ENCODE results near the gene RHO.

Gene RHO

DNA sequence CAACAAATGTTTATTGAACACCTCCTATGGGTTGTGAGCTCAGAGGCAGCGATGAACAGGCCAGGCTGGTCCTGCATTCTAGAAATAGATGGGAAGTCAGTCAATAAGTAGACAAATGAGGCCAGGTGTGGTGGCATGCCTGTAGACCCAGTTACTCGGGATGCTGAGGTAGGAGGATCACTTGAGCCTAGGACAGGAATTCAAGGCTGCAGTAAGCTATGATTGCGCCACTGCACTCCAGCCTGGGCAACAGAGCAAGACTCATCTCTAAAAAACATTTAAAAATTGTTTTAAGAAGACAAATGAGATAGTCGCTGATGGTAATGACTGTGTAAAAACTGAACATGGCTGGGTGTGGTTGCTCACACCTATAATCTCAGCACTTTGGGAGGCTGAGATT, 4.4 kb upstream of the RHO start:
- Histone ChIP-seq H3K27me3 (ENCODE audit: insufficient read depth, low read length) (no peaks in the 10 kb centered on the region), H3K9me3 (ENCODE audit: insufficient read depth, low read depth, low read length) (no peaks in the 10 kb centered on the region), H3K36me3 (ENCODE audit: insufficient read depth, low read length) (no peaks in the 10 kb centered on the region), H3K4me3 (ENCODE audit: low read length) (no peak overlapping the region), H3K9ac (ENCODE audit: low read depth, low read length) (no peak overlapping the region), H3K4me1 (ENCODE audit: insufficient read depth, low read length) (0 out of 2 replicates have a peak, but pooled peaks cover 3% of the 10 kb centered on the region), H3K27ac (ENCODE audit: low read depth, low read length) (no peak overlapping the region)
- WGBS, result 90% methylated on average over 4 of the region's 4 CpGs

DNA sequence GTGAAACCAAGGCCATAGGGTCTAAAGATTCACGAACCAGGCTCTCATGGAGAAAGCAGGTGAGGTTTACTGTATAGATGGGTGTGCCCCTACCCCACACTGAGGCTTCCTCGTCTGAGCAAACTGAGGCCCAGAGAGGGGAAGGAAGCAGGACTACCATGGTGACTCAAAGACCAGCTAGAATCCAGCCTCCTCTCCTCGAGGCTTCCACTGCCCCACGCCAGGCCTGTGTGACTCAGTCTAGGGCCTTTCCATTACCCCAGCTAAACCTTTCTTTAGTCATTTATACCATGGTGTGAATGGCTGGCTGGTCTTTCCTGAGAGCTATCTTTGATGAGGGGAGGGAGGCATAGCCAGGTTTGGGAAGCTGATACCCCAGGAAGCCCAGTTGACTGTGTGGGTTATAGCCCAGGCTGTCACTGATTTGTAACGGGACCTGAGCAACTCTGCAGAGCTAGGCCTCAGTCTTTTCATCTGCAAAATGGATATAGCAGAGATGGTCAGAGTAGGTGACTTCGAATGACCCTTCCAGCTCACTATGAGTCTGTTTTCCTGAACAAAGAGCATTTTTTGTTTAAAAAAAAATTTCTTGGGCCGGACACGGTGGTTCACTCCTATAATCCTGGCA, 3.0 kb upstream of the RHO start:
- no peak overlapping the region for H3K27ac ChIP-seq (ENCODE audit: low read depth, low read length)
- H3K4me1 ChIP-seq (ENCODE audit: insufficient read depth, low read length), result peaks cover 9% of the 10 kb centered on the region
- no peak overlapping the region for H3K9ac ChIP-seq (ENCODE audit: low read depth, low read length)
- no peak overlapping the region for H3K4me3 ChIP-seq (ENCODE audit: low read length)
- WGBS, result 91% methylated on average over 8 of the region's 8 CpGs
- H3K9me3 ChIP-seq (ENCODE audit: insufficient read depth, low read depth, low read length), result no peaks in the 10 kb centered on the region
- H3K27me3 ChIP-seq (ENCODE audit: insufficient read depth, low read length), result no peaks in the 10 kb centered on the region
- no peaks in the 10 kb centered on the region for H3K36me3 ChIP-seq (ENCODE audit: insufficient read depth, low read length)

DNA sequence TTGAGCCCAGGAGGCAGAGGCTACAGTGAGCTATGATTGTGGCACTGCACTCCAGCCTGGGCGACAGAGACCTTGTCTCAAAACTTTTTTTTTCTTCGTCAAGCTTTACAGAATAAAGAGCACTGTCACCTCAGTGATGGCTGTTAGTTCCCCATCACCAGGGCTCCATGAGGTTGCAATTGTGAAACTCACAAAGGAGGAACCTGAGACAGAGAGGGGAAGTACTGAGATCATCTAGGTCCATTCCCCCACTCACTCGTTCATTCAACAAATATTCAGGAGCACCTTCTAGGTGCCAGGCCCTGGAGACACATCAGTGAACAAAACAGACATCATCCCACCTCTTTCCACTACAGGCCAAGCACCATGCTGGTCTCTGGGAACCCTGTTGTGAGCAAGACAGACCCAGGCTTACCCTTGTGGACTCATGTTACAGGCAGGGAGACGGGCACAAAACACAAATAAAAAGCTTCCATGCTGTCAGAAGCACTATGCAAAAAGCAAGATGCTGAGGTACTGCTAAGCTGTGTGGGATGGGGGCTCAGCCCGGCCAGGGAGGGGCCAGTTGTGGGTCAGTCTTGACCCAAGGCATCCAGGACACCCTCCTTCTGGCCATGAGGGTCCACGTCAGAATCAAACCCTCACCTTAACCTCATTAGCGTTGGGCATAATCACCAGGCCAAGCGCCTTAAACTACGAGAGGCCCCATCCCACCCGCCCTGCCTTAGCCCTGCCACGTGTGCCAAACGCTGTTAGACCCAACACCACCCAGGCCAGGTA, 2.1 kb upstream of the RHO start:
- 80% methylated on average over 12 of the region's 12 CpGs for WGBS
- Histone ChIP-seq H3K4me1 (ENCODE audit: insufficient read depth, low read length) (peaks cover 14% of the 10 kb centered on the region), H3K9me3 (ENCODE audit: insufficient read depth, low read depth, low read length) (no peaks in the 10 kb centered on the region), H3K27me3 (ENCODE audit: insufficient read depth, low read length) (no peaks in the 10 kb centered on the region), H3K27ac (ENCODE audit: low read depth, low read length) (no peak overlapping the region), H3K9ac (ENCODE audit: low read depth, low read length) (no peak overlapping the region), H3K4me3 (ENCODE audit: low read length) (no peak overlapping the region), H3K36me3 (ENCODE audit: insufficient read depth, low read length) (no peaks in the 10 kb centered on the region)

DNA sequence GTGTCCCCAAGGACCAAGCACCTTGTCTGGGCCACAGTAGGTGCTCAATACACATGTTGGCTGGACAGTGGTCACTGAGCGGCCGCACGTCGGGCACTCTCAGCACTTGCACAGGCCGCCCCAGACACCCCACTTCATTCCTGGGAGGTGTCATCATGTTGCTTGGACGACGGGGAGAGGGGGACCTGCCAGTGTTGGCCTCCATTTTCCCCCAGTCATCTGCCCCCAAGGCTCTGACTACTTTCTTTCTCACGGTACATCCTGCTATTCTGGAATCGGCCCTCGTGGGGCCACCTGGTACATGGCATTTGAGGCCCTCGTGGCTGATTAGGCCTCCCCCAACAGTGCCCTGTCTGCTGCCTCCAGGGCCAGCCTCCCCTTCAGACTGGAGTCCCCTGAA, 1.2 kb upstream of the RHO start:
- Histone ChIP-seq H3K36me3 (ENCODE audit: insufficient read depth, low read length) (no peaks in the 10 kb centered on the region), H3K4me1 (ENCODE audit: insufficient read depth, low read length) (peaks cover 11% of the 10 kb centered on the region), H3K9me3 (ENCODE audit: insufficient read depth, low read depth, low read length) (no peaks in the 10 kb centered on the region), H3K27me3 (ENCODE audit: insufficient read depth, low read length) (no peaks in the 10 kb centered on the region), H3K9ac (ENCODE audit: low read depth, low read length) (no peak overlapping the region), H3K4me3 (ENCODE audit: low read length) (no peak overlapping the region), H3K27ac (ENCODE audit: low read depth, low read length) (no peak overlapping the region)
- 92% methylated on average over 11 of the region's 11 CpGs for WGBS

DNA sequence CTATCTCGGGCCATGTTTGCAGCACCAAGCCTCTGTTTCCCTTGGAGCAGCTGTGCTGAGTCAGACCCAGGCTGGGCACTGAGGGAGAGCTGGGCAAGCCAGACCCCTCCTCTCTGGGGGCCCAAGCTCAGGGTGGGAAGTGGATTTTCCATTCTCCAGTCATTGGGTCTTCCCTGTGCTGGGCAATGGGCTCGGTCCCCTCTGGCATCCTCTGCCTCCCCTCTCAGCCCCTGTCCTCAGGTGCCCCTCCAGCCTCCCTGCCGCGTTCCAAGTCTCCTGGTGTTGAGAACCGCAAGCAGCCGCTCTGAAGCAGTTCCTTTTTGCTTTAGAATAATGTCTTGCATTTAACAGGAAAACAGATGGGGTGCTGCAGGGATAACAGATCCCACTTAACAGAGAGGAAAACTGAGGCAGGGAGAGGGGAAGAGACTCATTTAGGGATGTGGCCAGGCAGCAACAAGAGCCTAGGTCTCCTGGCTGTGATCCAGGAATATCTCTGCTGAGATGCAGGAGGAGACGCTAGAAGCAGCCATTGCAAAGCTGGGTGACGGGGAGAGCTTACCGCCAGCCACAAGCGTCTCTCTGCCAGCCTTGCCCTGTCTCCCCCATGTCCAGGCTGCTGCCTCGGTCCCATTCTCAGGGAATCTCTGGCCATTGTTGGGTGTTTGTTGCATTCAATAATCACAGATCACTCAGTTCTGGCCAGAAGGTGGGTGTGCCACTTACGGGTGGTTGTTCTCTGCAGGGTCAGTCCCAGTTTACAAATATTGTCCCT, 1.2 kb downstream of the RHO start:
- H3K9ac ChIP-seq (ENCODE audit: low read depth, low read length), result no peak overlapping the region
- H3K9me3 ChIP-seq (ENCODE audit: insufficient read depth, low read depth, low read length), result no peaks in the 10 kb centered on the region
- peak overlapping the region; percentile 27; the same call in 1 of the 2 replicates for H3K27ac ChIP-seq (ENCODE audit: low read depth, low read length)
- peaks cover 11% of the 10 kb centered on the region for H3K4me1 ChIP-seq (ENCODE audit: insufficient read depth, low read length)
- no peaks in the 10 kb centered on the region for H3K27me3 ChIP-seq (ENCODE audit: insufficient read depth, low read length)
- 92% methylated on average over 12 of the region's 12 CpGs for WGBS
- H3K36me3 ChIP-seq (ENCODE audit: insufficient read depth, low read length), result no peaks in the 10 kb centered on the region
- no peak overlapping the region for H3K4me3 ChIP-seq (ENCODE audit: low read length)

DNA sequence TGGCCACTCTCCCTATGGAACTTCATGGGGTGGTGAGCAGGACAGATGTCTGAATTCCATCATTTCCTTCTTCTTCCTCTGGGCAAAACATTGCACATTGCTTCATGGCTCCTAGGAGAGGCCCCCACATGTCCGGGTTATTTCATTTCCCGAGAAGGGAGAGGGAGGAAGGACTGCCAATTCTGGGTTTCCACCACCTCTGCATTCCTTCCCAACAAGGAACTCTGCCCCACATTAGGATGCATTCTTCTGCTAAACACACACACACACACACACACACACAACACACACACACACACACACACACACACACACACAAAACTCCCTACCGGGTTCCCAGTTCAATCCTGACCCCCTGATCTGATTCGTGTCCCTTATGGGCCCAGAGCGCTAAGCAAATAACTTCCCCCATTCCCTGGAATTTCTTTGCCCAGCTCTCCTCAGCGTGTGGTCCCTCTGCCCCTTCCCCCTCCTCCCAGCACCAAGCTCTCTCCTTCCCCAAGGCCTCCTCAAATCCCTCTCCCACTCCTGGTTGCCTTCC, 1.9 kb downstream of the RHO start:
- no peaks in the 10 kb centered on the region for H3K36me3 ChIP-seq (ENCODE audit: insufficient read depth, low read length)
- no peaks in the 10 kb centered on the region for H3K9me3 ChIP-seq (ENCODE audit: insufficient read depth, low read depth, low read length)
- H3K4me1 ChIP-seq (ENCODE audit: insufficient read depth, low read length), result peaks cover 11% of the 10 kb centered on the region
- no peaks in the 10 kb centered on the region for H3K27me3 ChIP-seq (ENCODE audit: insufficient read depth, low read length)
- 13% methylated on average over 6 of the region's 6 CpGs for WGBS
- H3K4me3 ChIP-seq (ENCODE audit: low read length), result no peak overlapping the region
- H3K27ac ChIP-seq (ENCODE audit: low read depth, low read length), result peak overlapping the region; percentile 34
- H3K9ac ChIP-seq (ENCODE audit: low read depth, low read length), result no peak overlapping the region

DNA sequence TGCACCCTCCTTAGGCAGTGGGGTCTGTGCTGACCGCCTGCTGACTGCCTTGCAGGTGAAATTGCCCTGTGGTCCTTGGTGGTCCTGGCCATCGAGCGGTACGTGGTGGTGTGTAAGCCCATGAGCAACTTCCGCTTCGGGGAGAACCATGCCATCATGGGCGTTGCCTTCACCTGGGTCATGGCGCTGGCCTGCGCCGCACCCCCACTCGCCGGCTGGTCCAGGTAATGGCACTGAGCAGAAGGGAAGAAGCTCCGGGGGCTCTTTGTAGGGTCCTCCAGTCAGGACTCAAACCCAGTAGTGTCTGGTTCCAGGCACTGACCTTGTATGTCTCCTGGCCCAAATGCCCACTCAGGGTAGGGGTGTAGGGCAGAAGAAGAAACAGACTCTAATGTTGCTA, 2.4 kb downstream of the RHO start:
- H3K9me3 ChIP-seq (ENCODE audit: insufficient read depth, low read depth, low read length), result no peaks in the 10 kb centered on the region
- H3K4me3 ChIP-seq (ENCODE audit: low read length), result no peak overlapping the region
- peak overlapping the region; percentile 34; the same call in 1 of the 2 replicates for H3K27ac ChIP-seq (ENCODE audit: low read depth, low read length)
- WGBS, result 91% methylated on average over 13 of the region's 13 CpGs
- H3K4me1 ChIP-seq (ENCODE audit: insufficient read depth, low read length), result peaks cover 11% of the 10 kb centered on the region
- no peak overlapping the region for H3K9ac ChIP-seq (ENCODE audit: low read depth, low read length)
- no peaks in the 10 kb centered on the region for H3K36me3 ChIP-seq (ENCODE audit: insufficient read depth, low read length)
- H3K27me3 ChIP-seq (ENCODE audit: insufficient read depth, low read length), result no peaks in the 10 kb centered on the region

DNA sequence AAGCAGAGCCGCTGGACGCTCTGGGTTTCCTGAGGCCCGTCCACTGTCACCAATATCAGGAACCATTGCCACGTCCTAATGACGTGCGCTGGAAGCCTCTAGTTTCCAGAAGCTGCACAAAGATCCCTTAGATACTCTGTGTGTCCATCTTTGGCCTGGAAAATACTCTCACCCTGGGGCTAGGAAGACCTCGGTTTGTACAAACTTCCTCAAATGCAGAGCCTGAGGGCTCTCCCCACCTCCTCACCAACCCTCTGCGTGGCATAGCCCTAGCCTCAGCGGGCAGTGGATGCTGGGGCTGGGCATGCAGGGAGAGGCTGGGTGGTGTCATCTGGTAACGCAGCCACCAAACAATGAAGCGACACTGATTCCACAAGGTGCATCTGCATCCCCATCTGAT, 3.3 kb downstream of the RHO start:
- H3K27me3 ChIP-seq (ENCODE audit: insufficient read depth, low read length), result no peaks in the 10 kb centered on the region
- H3K4me1 ChIP-seq (ENCODE audit: insufficient read depth, low read length), result peaks cover 11% of the 10 kb centered on the region
- no peaks in the 10 kb centered on the region for H3K9me3 ChIP-seq (ENCODE audit: insufficient read depth, low read depth, low read length)
- H3K36me3 ChIP-seq (ENCODE audit: insufficient read depth, low read length), result no peaks in the 10 kb centered on the region
- WGBS, result 95% methylated on average over 11 of the region's 11 CpGs
- no peak overlapping the region for H3K4me3 ChIP-seq (ENCODE audit: low read length)
- H3K9ac ChIP-seq (ENCODE audit: low read depth, low read length), result no peak overlapping the region
- no peak overlapping the region for H3K27ac ChIP-seq (ENCODE audit: low read depth, low read length)

DNA sequence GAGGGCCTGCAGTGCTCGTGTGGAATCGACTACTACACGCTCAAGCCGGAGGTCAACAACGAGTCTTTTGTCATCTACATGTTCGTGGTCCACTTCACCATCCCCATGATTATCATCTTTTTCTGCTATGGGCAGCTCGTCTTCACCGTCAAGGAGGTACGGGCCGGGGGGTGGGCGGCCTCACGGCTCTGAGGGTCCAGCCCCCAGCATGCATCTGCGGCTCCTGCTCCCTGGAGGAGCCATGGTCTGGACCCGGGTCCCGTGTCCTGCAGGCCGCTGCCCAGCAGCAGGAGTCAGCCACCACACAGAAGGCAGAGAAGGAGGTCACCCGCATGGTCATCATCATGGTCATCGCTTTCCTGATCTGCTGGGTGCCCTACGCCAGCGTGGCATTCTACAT, 3.8 kb downstream of the RHO start:
- 96% methylated on average over 20 of the region's 20 CpGs for WGBS
- Histone ChIP-seq H3K4me1 (ENCODE audit: insufficient read depth, low read length) (peaks cover 11% of the 10 kb centered on the region), H3K4me3 (ENCODE audit: low read length) (no peak overlapping the region), H3K27me3 (ENCODE audit: insufficient read depth, low read length) (no peaks in the 10 kb centered on the region), H3K27ac (ENCODE audit: low read depth, low read length) (no peak overlapping the region), H3K9me3 (ENCODE audit: insufficient read depth, low read depth, low read length) (no peaks in the 10 kb centered on the region), H3K9ac (ENCODE audit: low read depth, low read length) (no peak overlapping the region), H3K36me3 (ENCODE audit: insufficient read depth, low read length) (no peaks in the 10 kb centered on the region)

DNA sequence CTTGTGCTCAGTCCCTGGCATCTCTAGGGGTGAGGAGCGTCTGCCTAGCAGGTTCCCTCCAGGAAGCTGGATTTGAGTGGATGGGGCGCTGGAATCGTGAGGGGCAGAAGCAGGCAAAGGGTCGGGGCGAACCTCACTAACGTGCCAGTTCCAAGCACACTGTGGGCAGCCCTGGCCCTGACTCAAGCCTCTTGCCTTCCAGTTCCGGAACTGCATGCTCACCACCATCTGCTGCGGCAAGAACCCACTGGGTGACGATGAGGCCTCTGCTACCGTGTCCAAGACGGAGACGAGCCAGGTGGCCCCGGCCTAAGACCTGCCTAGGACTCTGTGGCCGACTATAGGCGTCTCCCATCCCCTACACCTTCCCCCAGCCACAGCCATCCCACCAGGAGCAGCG, 5.0 kb downstream of the RHO start:
- H3K36me3 ChIP-seq (ENCODE audit: insufficient read depth, low read length), result no peaks in the 10 kb centered on the region
- H3K27me3 ChIP-seq (ENCODE audit: insufficient read depth, low read length), result no peaks in the 10 kb centered on the region
- WGBS, result 95% methylated on average over 16 of the region's 16 CpGs
- no peak overlapping the region for H3K4me3 ChIP-seq (ENCODE audit: low read length)
- H3K4me1 ChIP-seq (ENCODE audit: insufficient read depth, low read length), result peaks cover 11% of the 10 kb centered on the region
- no peak overlapping the region for H3K27ac ChIP-seq (ENCODE audit: low read depth, low read length)
- H3K9ac ChIP-seq (ENCODE audit: low read depth, low read length), result no peak overlapping the region
- no peaks in the 10 kb centered on the region for H3K9me3 ChIP-seq (ENCODE audit: insufficient read depth, low read depth, low read length)

DNA sequence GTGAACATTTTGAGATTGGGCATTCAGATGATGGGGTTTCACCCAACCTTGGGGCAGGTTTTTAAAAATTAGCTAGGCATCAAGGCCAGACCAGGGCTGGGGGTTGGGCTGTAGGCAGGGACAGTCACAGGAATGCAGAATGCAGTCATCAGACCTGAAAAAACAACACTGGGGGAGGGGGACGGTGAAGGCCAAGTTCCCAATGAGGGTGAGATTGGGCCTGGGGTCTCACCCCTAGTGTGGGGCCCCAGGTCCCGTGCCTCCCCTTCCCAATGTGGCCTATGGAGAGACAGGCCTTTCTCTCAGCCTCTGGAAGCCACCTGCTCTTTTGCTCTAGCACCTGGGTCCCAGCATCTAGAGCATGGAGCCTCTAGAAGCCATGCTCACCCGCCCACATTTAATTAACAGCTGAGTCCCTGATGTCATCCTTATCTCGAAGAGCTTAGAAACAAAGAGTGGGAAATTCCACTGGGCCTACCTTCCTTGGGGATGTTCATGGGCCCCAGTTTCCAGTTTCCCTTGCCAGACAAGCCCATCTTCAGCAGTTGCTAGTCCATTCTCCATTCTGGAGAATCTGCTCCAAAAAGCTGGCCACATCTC, 6.1 kb downstream of the RHO start:
- Histone ChIP-seq H3K27me3 (ENCODE audit: insufficient read depth, low read length) (no peaks in the 10 kb centered on the region), H3K4me1 (ENCODE audit: insufficient read depth, low read length) (peaks cover 16% of the 10 kb centered on the region), H3K4me3 (ENCODE audit: low read length) (no peak overlapping the region), H3K36me3 (ENCODE audit: insufficient read depth, low read length) (no peaks in the 10 kb centered on the region), H3K27ac (ENCODE audit: low read depth, low read length) (peak overlapping the region; percentile 57; the same call in 1 of the 2 replicates), H3K9ac (ENCODE audit: low read depth, low read length) (no peak overlapping the region), H3K9me3 (ENCODE audit: insufficient read depth, low read depth, low read length) (no peaks in the 10 kb centered on the region)
- WGBS, result 43% methylated on average over 4 of the region's 4 CpGs
